Stomach (tissue), 9 donors: ENCODE results near the gene OTUD5. TPM values are rescaled to one million over a fixed set of nuclear protein-coding genes. Genes with fewer than 3 reads are reported as not detected.

Source experiments
- DNase-seq, 2 donors: peaks; one replicate each; pipeline versions ENCODE4 v3.0.0 to v3.0.0-alpha.2; 2013 to 2019
- H3K27ac ChIP-seq, 5 donors: fragments of 200-600 bp in 4 of 5; sonication (generic) in 4 of 5; one replicate each; pipeline ENCODE4 v1.5.1; 2013 to 2019; ENCODE audit warnings: mild to moderate bottlenecking in 1 of 5, moderate library complexity in 1 of 5
- H3K27me3 ChIP-seq, 3 donors: fragments of 200-600 bp; sonication (generic); one replicate each; pipeline ENCODE4 v1.5.1; 2017 to 2019; ENCODE audit warnings: mixed run types in 1 of 3
- H3K36me3 ChIP-seq, 4 donors: fragments of 200-600 bp; sonication (generic); 1 replicate in 3 of 4; 2 replicates in 1 of 4; pipeline ENCODE4 v1.5.1; 2016 to 2019
- H3K4me1 ChIP-seq, 4 donors: fragments of 200-600 bp; sonication (generic); one replicate each; pipeline ENCODE4 v1.5.1; 2016 to 2019
- H3K4me3 ChIP-seq, 4 donors: fragments of 200-600 bp; sonication (generic) in 3 of 4; one replicate each; pipeline ENCODE4 v1.5.1; 2016 to 2019; ENCODE audit warnings: mild to moderate bottlenecking in 1 of 4
- H3K9me3 ChIP-seq, 4 donors: fragments of 200-600 bp; sonication (generic); one replicate each; pipeline ENCODE4 v1.5.1; 2016 to 2019
- EP300 ChIP-seq: sonication (generic); formaldehyde crosslinking; IDR thresholded peaks from one replicate; pipeline ENCODE4 v1.6.1; 2017; ENCODE audit warnings: antibody characterized with exemption
- POLR2A ChIP-seq, 4 donors: fragments of 450-650 bp; IDR thresholded peaks; one replicate each; pipeline ENCODE4 v1.6.1; 2016; ENCODE audit warnings: antibody characterized with exemption in 4 of 4, control low read depth in 2 of 4, mild to moderate bottlenecking in 1 of 4, moderate library complexity in 1 of 4
- POLR2AphosphoS5 ChIP-seq, 3 donors: sonication (generic); formaldehyde crosslinking; IDR thresholded peaks; one replicate each; pipeline ENCODE4 v1.6.1; 2016; ENCODE audit warnings: antibody characterized with exemption in 3 of 3
- WGBS, 5 donors: extraction: QIAGEN DNeasy Blood & Tissue Kit in 3 of 5; methylation state at CpG; one replicate each; pipeline versions ENCODE4 v1.1.5 to v1.1.7; 2013 to 2018; 5-methylcytosine and 5-hydroxymethylcytosine counted together
- intact Hi-C: fragments of 100-400 bp; cut with DNase I; formaldehyde crosslinking; loops from one replicate; pipeline ENCODE4 v1.15.1; 2023; ENCODE audit warnings: low total_unique reads
- polyA plus RNA-seq, 3 donors: library from polyadenylated mRNA; stranded (reverse); fragments of 200-250 nt; gene quantifications; one replicate each; pipeline ENCODE4 v1.2.3, GENCODE V29; 2013
- total RNA-seq, 5 donors: library from RNA; depleted of rRNA; stranded (reverse); fragments of >200 nt; gene quantifications; one replicate each; pipeline versions ENCODE4 v1.1.0 to v1.2.3, GENCODE V29; 2014 to 2016
- TF ChIP-seq, protein P1 (sequence below), 7 experiments: fragments of 450-650 bp in 4 of 7; fragments of 200-600 bp in 3 of 7; sonication (generic) in 3 of 7; IDR thresholded peaks; one replicate each; pipeline ENCODE4 v1.5.1; 2016 to 2019; ENCODE audit warnings: antibody characterized with exemption in 7 of 7, control low read depth in 2 of 7, mild to moderate bottlenecking in 1 of 7
- donor health status: healthy with polysubstance abuse.
- donor health status: Bipolar disorder and iron deficiency.
- donor health status: healthy.

Gene OTUD5
- total and polyA plus RNA-seq, 8 donors = 16.1 to 163 (median 22.8) TPM

GRCh38 chrX:48935301-48935670, 22.1 kb downstream of the OTUD5 start:
- H3K27ac ChIP-seq = peak overlapping the region in 1 of 5 donors; percentile 32
- peaks cover 0 to 38% (median 23%) of the 10 kb centered on the region in 4 donors for H3K4me1 ChIP-seq
- intact Hi-C loops = no loop called here
- no peaks in the 10 kb centered on the region for H3K9me3 ChIP-seq
- WGBS, 5 donors = 75 to 100% (median 93%) methylated on average over 1 of the region's 1 CpG
- DNase-seq = no peak
- H3K36me3 ChIP-seq = peaks cover 9 to 70% (median 53%) of the 10 kb centered on the region in 4 donors
- no peaks in the 10 kb centered on the region for H3K27me3 ChIP-seq
- TF ChIP-seq EP300 (no peak), POLR2AphosphoS5 (IDR thresholded peaks at IDR 0.05) (no peak), POLR2A (IDR thresholded peaks at IDR 0.05) (no peak)
- TF ChIP-seq, protein P1, sequence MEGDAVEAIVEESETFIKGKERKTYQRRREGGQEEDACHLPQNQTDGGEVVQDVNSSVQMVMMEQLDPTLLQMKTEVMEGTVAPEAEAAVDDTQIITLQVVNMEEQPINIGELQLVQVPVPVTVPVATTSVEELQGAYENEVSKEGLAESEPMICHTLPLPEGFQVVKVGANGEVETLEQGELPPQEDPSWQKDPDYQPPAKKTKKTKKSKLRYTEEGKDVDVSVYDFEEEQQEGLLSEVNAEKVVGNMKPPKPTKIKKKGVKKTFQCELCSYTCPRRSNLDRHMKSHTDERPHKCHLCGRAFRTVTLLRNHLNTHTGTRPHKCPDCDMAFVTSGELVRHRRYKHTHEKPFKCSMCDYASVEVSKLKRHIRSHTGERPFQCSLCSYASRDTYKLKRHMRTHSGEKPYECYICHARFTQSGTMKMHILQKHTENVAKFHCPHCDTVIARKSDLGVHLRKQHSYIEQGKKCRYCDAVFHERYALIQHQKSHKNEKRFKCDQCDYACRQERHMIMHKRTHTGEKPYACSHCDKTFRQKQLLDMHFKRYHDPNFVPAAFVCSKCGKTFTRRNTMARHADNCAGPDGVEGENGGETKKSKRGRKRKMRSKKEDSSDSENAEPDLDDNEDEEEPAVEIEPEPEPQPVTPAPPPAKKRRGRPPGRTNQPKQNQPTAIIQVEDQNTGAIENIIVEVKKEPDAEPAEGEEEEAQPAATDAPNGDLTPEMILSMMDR (IDR thresholded peaks at IDR 0.05) = no peak
- no peak overlapping the region for H3K4me3 ChIP-seq

- DNase-seq = no peak
- Histone ChIP-seq H3K27me3 (no peaks in the 10 kb centered on the region), H3K9me3 (no peaks in the 10 kb centered on the region), H3K4me1 (peaks cover 0 to 33% (median 20%) of the 10 kb centered on the region in 4 donors), H3K27ac (peak overlapping the region in 1 of 5 donors; percentile 32), H3K4me3 (no peak overlapping the region), H3K36me3 (peaks cover 9 to 73% (median 55%) of the 10 kb centered on the region in 4 donors)
- TF ChIP-seq, protein P1 (IDR thresholded peaks at IDR 0.05) = no peak
- TF ChIP-seq EP300 (no peak), POLR2AphosphoS5 (IDR thresholded peaks at IDR 0.05) (no peak), POLR2A (IDR thresholded peaks at IDR 0.05) (no peak)
- intact Hi-C loops = no loop called here
- WGBS, 5 donors = 71 to 81% (median 73%) methylated on average over 5 to 7 of the region's 7 CpGs
Measured at GRCh38 chrX:48934581-48935300, 22.7 kb downstream of the OTUD5 start.

DNA sequence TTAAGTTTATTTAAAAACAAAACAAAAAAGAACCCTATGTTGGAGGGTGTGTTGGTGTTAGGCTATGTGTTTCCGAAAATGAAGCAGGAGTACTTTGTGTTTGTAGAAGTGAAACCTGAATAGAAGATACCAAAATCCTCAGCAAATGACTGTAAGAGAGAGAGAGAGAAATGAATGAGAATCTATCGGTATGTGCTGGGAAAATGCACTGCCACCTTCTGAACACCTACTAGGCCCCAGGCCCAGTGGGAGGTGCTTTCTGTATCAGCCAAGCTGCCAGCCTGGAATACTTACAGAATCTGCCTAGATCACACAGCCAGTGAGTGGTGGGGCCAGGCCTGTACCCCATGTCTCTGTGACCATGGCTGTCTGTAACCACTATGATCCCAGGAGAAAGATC, 23.6 kb downstream of the OTUD5 start:
- TF ChIP-seq EP300 = no peak
- TF ChIP-seq, protein P1 (IDR thresholded peaks at IDR 0.05) = no peak
- no peak for TF ChIP-seq POLR2A (IDR thresholded peaks at IDR 0.05)
- no peak for TF ChIP-seq POLR2AphosphoS5 (IDR thresholded peaks at IDR 0.05)
- DNase-seq = no peak
- H3K4me1 ChIP-seq = peaks cover 0 to 23% (median 15%) of the 10 kb centered on the region in 4 donors
- intact Hi-C loops = no loop called here
- 89 to 100% (median 93%) methylated on average over 2 of the region's 2 CpGs for WGBS, 5 donors
- peak overlapping the region in 1 of 5 donors; percentile 32 for H3K27ac ChIP-seq
- H3K27me3 ChIP-seq = no peaks in the 10 kb centered on the region
- peaks cover 9 to 69% (median 61%) of the 10 kb centered on the region in 4 donors for H3K36me3 ChIP-seq
- no peak overlapping the region for H3K4me3 ChIP-seq
- H3K9me3 ChIP-seq = no peaks in the 10 kb centered on the region

DNA sequence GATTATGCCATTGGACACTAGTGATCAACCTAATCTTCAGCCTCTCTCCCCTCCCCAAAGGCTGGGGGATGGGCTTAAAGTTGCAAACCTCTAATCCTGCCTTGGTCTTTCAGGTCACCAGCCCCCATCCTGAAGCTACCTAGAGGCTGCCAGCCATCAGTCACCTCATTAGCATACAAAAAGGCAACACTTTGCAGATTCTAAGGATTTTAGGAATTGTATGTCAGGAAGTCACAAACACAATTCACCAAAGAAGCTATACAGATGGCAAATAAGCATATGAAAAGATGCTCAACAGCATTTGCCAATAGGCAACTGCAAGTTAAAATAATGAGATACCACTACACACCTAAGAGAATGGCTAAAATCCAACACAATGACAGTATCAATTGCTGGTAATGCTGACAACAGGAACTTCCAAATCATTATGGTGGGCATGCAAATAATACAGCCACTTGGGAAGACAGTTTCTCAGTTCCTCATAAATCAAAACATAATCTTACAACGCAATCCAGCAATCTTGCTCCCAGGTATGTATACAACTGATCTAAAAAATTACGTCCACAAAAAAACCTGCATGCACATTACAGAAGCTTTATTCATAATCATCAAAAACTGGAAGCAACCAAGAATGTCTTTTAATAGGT, 29.5 kb downstream of the OTUD5 start:
- no peaks in the 10 kb centered on the region for H3K9me3 ChIP-seq
- WGBS, 5 donors = 61 to 74% (median 65%) methylated on average over 2 of the region's 2 CpGs
- intact Hi-C loops = no loop called here
- H3K36me3 ChIP-seq = peaks cover 5 to 89% (median 68%) of the 10 kb centered on the region in 4 donors
- H3K4me1 ChIP-seq = no peaks in the 10 kb centered on the region
- no peak overlapping the region for H3K27ac ChIP-seq
- TF ChIP-seq POLR2AphosphoS5 (IDR thresholded peaks at IDR 0.05) = no peak
- no peak for TF ChIP-seq POLR2A (IDR thresholded peaks at IDR 0.05)
- no peak for TF ChIP-seq EP300
- no peak overlapping the region for H3K4me3 ChIP-seq
- no peaks in the 10 kb centered on the region for H3K27me3 ChIP-seq
- no peak for DNase-seq
